ENCODE results near the gene AP5M1.
"Not testable (repeated sequence)": the region's sequence is repeated elsewhere in the genome, so short reads cannot be mapped to it uniquely, and the experiment has no call there.

AP5M1 gene

DNA sequence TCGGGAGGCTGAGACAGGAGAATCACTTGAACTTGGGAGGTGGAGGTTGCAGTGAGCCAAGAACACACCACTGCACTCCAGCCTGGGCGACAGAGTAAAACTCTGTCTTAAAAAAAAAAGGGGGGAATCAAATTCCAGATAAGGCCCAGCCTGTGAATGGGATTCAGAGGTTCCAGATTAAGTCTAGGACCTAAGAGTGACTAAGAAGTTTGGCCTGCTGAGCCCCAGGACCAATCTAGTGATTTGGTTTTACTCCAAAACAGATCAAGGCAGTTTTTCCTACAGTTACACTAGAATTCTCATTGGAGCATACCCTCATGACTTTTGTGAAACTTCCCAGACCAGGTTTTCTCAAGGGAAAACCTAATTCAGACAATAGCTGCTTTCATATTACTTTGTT is 22.8 kb upstream of the AP5M1 start:
- no peak for DNase-seq (ENCODE audit: low spot score)
- TF ChIP-seq, protein P1, sequence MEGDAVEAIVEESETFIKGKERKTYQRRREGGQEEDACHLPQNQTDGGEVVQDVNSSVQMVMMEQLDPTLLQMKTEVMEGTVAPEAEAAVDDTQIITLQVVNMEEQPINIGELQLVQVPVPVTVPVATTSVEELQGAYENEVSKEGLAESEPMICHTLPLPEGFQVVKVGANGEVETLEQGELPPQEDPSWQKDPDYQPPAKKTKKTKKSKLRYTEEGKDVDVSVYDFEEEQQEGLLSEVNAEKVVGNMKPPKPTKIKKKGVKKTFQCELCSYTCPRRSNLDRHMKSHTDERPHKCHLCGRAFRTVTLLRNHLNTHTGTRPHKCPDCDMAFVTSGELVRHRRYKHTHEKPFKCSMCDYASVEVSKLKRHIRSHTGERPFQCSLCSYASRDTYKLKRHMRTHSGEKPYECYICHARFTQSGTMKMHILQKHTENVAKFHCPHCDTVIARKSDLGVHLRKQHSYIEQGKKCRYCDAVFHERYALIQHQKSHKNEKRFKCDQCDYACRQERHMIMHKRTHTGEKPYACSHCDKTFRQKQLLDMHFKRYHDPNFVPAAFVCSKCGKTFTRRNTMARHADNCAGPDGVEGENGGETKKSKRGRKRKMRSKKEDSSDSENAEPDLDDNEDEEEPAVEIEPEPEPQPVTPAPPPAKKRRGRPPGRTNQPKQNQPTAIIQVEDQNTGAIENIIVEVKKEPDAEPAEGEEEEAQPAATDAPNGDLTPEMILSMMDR (IDR thresholded peaks at IDR 0.05; ENCODE audit: extremely low read depth, missing control alignments), result no peak

DNA sequence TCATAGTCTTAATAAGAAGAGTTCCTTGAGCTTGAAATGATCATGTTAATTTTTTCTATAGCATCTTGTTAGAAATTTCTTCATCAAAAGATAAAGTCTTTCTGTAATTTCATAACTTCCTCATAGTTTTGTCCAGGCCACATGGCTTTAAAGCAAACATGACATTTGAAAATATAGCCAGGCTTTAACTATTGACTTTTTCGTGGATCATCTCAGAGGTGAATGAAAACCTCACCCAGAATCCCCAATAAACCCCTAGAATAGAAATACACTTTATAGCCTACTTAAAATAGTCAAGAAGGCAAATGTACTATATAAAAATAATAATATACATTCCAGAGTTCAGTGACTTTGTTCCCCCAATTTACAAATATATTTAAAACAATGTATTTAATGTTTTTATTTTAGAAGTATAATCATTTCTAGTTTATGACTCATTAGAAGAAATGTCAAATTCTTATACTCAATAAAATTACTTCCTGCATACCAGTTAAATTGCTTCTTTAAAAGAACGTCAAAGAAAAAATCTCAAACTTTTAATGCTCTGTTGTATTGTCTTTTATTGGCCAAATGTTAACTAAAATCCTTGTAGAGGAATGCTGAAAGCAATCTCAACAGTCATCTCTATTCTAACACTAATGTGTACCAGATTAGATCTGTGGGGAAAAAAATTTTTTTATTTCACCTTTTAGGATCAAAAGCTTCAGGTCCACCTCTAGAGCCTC is 21.7 kb upstream of the AP5M1 start:
- TF ChIP-seq, protein P1 (IDR thresholded peaks at IDR 0.05; ENCODE audit: extremely low read depth, missing control alignments), result no peak
- DNase-seq (ENCODE audit: low spot score), result no peak

DNA sequence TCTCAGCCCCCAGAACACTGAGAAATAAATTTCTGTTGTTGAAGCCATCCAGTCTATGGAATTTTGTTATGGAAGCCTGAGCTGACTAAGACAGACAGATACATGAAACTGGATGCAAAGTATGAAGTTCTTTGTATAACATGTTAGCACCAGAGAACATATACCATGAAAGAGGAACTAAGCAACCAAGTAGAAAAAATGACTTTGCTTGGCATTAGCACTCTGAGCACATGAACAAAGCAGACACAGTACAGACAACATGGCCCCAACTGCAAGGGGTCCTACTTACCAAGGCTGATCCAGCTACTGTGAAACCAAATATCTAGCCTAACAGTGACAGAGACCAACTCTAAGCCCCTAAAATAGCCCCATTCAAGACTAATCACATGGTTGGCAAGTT is 13.9 kb upstream of the AP5M1 start:
- DNase-seq (ENCODE audit: low spot score), result no peak
- TF ChIP-seq, protein P1 (IDR thresholded peaks at IDR 0.05; ENCODE audit: extremely low read depth, missing control alignments), result no peak

DNA sequence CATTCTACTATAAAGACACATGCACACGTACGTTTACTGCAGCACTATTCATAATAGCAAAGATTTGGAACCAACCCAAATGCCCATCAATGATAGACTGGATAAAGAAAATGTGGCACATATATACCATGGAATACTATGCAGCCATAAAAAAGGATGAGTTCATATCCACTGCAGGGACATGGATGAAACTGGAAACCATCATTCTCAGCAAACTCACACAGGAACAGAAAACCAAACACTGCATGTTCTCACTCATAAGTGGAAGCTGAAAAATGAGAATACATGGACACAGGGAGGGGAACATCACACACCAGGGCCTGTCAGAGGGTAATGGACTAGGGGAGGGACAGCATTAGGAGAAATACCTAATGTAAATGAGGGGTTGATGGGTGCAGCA is 10.6 kb upstream of the AP5M1 start:
- not testable (repeated sequence) for DNase-seq (ENCODE audit: low spot score)

DNA sequence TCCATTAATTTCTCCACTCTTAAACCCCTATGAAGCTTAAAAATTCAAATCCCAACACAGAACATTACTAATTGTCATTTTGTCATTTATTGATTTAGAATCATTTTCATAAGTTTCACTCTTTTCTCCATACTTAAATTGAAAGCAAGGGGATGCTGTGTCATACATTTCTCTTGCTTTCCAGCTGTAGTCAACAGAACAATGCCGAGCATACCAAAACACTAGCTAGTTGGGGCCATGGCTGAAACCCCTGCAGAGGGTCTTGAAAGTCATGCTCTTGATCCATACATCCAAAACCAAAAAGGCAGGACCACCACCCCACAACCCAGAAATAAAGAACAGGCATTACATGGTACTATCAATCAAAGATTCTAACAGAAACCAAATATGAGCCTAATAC is 9.1 kb upstream of the AP5M1 start:
- no peak for DNase-seq (ENCODE audit: low spot score)
- TF ChIP-seq, protein P1 (IDR thresholded peaks at IDR 0.05; ENCODE audit: extremely low read depth, missing control alignments), result no peak

DNA sequence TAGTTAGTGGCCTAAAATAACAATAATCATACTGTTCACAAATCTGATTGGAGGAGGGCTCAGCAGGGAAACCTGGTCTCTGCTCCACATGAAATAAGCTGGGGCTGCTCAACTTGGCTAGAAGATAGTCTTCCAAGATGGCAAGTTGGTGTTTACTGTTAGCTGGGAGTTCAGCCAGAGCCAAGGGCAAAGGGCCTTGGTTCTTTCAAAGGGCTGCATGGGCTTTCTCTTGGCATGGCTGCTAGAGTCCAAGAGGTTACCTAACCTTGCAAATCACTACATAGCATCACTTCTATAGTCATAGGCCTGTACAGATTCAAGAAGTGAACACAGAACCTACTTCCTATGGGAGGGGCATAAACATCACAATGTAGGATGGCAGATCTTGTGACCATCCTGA is 7.2 kb upstream of the AP5M1 start:
- no peak for DNase-seq (ENCODE audit: low spot score)

DNA sequence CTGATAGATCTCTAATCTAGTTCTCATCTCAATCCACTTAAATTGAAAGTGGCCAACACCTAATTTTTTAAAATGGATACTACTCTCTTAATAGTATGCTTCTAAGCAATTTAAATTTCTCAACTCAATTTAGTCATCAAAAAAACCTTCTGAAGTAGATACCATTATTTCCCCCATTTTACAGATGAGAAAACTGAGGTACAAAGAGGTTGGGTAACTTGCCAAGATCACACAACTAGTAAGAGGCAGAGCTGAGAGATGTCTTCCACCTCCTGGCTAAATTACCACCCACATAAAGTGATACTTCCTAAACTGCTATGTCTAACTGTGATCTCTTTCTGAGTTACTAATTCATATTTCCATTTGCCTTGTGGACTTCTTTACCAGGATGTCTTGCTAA is 6.7 kb upstream of the AP5M1 start:
- TF ChIP-seq, protein P1 (IDR thresholded peaks at IDR 0.05; ENCODE audit: extremely low read depth, missing control alignments), result no peak
- no peak for DNase-seq (ENCODE audit: low spot score)

More for the DNA sequence above, 7.2 kb upstream of the AP5M1 start:
- TF ChIP-seq, protein P1 (IDR thresholded peaks at IDR 0.05; ENCODE audit: extremely low read depth, missing control alignments), result no peak

DNA sequence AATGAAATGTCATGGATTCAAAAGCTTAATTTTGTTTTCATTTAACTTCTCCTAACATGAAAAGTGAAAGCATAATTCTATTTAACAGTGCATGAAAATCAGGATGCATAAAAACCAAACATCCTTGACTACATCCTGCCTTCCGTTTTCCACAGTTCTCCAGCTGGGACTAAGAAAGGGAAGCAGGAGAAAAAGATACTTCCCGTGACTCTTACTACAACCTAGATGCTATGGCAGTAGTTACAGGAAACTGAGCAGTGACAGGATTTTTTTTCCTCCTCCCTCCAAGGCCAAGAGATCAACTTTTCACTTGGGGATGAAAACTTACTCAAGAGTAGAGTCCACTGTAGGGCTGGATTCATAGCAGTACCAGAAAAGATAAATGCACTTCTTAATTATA is 2.7 kb upstream of the AP5M1 start:
- DNase-seq (ENCODE audit: low spot score), result no peak
- TF ChIP-seq, protein P1 (IDR thresholded peaks at IDR 0.05; ENCODE audit: extremely low read depth, missing control alignments), result no peak

Data from GM20000 (cell line).